Measurements from ENCODE around the gene BOK. TPM values are rescaled to one million over a fixed set of nuclear protein-coding genes. Genes with fewer than 3 reads are reported as not detected.

BOK gene
- total and polyA plus RNA-seq, 4 donors, result 11.3 to 82.1 (median 44.0) TPM

DNA sequence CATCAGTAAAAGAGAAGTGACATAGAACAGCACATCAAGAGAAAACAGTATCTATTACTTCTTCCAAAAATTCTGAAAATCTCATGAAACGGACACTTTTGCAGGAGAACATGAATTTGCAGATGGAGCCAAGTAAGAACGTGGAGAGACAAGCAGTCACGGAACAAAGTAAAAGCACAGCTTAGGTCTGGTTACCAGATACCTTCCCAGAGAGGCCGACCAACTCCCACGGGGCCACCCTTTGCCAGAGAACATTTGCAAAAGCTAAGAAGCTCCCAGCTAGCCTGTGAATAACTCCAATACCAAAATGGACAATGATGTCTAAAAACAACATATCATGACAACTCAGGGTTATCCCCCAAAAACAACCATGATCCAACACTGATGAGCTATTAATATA is 39.5 kb downstream of the BOK start:
- H3K9me3 ChIP-seq (ENCODE audit: control insufficient read depth in 4 of 4, low read length in 3 of 4), result no peaks in the 10 kb centered on the region
- peaks cover 4 to 38% (median 24%) of the 10 kb centered on the region in 4 donors for H3K36me3 ChIP-seq (ENCODE audit: control insufficient read depth in 4 of 4, insufficient read depth in 3 of 4, low read depth in 1 of 4, low read length in 3 of 4)
- no peak for DNase-seq (ENCODE audit: low spot score)
- H3K27me3 ChIP-seq (ENCODE audit: control insufficient read depth in 4 of 4, insufficient read depth in 4 of 4, low read length in 3 of 4), result no peaks in the 10 kb centered on the region
- H3K4me1 ChIP-seq (ENCODE audit: control insufficient read depth in 4 of 4, insufficient read depth in 4 of 4, low read length in 3 of 4), result no peaks in the 10 kb centered on the region
- H3K27ac ChIP-seq (ENCODE audit: low read depth in 1 of 2, low read length in 2 of 2), result no peak overlapping the region
- WGBS, result 94% methylated on average over 5 of the region's 5 CpGs
- no peak overlapping the region for H3K9ac ChIP-seq (ENCODE audit: low read depth in 1 of 2, low read length in 2 of 2)
- TF ChIP-seq NR2F2 (IDR thresholded peaks at IDR 0.05) (no peak), YY1 (IDR thresholded peaks at IDR 0.05) (no peak), RXRA (IDR thresholded peaks at IDR 0.05) (no peak), HNF4A (conservative IDR thresholded peaks at IDR 0.05) (no peak), EGR1 (IDR thresholded peaks at IDR 0.05; ENCODE audit: low read depth in 2 of 2) (no peak), FOXA1 (IDR thresholded peaks at IDR 0.05) (no peak), GABPA (IDR thresholded peaks at IDR 0.05 in 1 of 2, conservative IDR thresholded peaks at IDR 0.05 in 1 of 2) (no peak), ATF3 (IDR thresholded peaks at IDR 0.05) (no peak), JUND (IDR thresholded peaks at IDR 0.05) (no peak), TAF1 (conservative IDR thresholded peaks at IDR 0.05) (no peak), HNF4G (IDR thresholded peaks at IDR 0.05) (no peak), SP1 (IDR thresholded peaks at IDR 0.05) (no peak)
- TF ChIP-seq, protein P1, sequence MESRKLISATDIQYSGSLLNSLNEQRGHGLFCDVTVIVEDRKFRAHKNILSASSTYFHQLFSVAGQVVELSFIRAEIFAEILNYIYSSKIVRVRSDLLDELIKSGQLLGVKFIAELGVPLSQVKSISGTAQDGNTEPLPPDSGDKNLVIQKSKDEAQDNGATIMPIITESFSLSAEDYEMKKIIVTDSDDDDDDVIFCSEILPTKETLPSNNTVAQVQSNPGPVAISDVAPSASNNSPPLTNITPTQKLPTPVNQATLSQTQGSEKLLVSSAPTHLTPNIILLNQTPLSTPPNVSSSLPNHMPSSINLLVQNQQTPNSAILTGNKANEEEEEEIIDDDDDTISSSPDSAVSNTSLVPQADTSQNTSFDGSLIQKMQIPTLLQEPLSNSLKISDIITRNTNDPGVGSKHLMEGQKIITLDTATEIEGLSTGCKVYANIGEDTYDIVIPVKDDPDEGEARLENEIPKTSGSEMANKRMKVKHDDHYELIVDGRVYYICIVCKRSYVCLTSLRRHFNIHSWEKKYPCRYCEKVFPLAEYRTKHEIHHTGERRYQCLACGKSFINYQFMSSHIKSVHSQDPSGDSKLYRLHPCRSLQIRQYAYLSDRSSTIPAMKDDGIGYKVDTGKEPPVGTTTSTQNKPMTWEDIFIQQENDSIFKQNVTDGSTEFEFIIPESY (IDR thresholded peaks at IDR 0.05), result no peak
- TF ChIP-seq, protein P2, sequence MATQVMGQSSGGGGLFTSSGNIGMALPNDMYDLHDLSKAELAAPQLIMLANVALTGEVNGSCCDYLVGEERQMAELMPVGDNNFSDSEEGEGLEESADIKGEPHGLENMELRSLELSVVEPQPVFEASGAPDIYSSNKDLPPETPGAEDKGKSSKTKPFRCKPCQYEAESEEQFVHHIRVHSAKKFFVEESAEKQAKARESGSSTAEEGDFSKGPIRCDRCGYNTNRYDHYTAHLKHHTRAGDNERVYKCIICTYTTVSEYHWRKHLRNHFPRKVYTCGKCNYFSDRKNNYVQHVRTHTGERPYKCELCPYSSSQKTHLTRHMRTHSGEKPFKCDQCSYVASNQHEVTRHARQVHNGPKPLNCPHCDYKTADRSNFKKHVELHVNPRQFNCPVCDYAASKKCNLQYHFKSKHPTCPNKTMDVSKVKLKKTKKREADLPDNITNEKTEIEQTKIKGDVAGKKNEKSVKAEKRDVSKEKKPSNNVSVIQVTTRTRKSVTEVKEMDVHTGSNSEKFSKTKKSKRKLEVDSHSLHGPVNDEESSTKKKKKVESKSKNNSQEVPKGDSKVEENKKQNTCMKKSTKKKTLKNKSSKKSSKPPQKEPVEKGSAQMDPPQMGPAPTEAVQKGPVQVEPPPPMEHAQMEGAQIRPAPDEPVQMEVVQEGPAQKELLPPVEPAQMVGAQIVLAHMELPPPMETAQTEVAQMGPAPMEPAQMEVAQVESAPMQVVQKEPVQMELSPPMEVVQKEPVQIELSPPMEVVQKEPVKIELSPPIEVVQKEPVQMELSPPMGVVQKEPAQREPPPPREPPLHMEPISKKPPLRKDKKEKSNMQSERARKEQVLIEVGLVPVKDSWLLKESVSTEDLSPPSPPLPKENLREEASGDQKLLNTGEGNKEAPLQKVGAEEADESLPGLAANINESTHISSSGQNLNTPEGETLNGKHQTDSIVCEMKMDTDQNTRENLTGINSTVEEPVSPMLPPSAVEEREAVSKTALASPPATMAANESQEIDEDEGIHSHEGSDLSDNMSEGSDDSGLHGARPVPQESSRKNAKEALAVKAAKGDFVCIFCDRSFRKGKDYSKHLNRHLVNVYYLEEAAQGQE (IDR thresholded peaks at IDR 0.05), result no peak
- TF ChIP-seq, protein P3, sequence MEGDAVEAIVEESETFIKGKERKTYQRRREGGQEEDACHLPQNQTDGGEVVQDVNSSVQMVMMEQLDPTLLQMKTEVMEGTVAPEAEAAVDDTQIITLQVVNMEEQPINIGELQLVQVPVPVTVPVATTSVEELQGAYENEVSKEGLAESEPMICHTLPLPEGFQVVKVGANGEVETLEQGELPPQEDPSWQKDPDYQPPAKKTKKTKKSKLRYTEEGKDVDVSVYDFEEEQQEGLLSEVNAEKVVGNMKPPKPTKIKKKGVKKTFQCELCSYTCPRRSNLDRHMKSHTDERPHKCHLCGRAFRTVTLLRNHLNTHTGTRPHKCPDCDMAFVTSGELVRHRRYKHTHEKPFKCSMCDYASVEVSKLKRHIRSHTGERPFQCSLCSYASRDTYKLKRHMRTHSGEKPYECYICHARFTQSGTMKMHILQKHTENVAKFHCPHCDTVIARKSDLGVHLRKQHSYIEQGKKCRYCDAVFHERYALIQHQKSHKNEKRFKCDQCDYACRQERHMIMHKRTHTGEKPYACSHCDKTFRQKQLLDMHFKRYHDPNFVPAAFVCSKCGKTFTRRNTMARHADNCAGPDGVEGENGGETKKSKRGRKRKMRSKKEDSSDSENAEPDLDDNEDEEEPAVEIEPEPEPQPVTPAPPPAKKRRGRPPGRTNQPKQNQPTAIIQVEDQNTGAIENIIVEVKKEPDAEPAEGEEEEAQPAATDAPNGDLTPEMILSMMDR (IDR thresholded peaks at IDR 0.05; ENCODE audit: low read depth, low read length, missing input control), result no peak
- TF ChIP-seq, protein P4, sequence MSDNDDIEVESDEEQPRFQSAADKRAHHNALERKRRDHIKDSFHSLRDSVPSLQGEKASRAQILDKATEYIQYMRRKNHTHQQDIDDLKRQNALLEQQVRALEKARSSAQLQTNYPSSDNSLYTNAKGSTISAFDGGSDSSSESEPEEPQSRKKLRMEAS (IDR thresholded peaks at IDR 0.05), result no peak
- no peak overlapping the region for H3K4me3 ChIP-seq (ENCODE audit: low read depth in 1 of 3, low read length in 3 of 3)

DNA sequence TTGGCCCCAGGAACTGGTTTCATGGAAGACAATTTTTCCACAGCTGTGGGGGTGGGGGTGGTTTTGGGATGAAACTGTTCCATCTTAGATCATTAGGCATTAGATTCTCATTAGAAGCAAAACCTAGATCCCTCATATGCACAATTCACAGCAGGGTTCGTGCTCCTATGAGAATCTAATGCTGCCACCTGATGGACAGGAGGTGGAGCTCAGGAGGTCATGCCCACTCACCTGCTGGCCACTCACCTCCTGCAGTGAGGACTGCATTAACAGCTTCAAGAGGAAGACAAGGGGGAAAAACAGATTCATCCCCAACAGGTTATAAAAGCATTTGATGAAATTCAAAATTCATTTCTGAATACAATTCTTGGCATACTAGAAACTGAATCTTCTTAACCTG is 39.9 kb downstream of the BOK start:
- H3K9me3 ChIP-seq (ENCODE audit: control insufficient read depth in 4 of 4, low read length in 3 of 4), result no peaks in the 10 kb centered on the region
- 42% methylated on average over 1 of the region's 1 CpG for WGBS
- no peaks in the 10 kb centered on the region for H3K27me3 ChIP-seq (ENCODE audit: control insufficient read depth in 4 of 4, insufficient read depth in 4 of 4, low read length in 3 of 4)
- no peak overlapping the region for H3K27ac ChIP-seq (ENCODE audit: low read depth in 1 of 2, low read length in 2 of 2)
- peaks cover 4 to 39% (median 24%) of the 10 kb centered on the region in 4 donors for H3K36me3 ChIP-seq (ENCODE audit: control insufficient read depth in 4 of 4, insufficient read depth in 3 of 4, low read depth in 1 of 4, low read length in 3 of 4)
- no peaks in the 10 kb centered on the region for H3K4me1 ChIP-seq (ENCODE audit: control insufficient read depth in 4 of 4, insufficient read depth in 4 of 4, low read length in 3 of 4)
- H3K4me3 ChIP-seq (ENCODE audit: low read depth in 1 of 3, low read length in 3 of 3), result no peak overlapping the region
- H3K9ac ChIP-seq (ENCODE audit: low read depth in 1 of 2, low read length in 2 of 2), result no peak overlapping the region
- TF ChIP-seq, protein P3 (IDR thresholded peaks at IDR 0.05; ENCODE audit: low read depth, low read length, missing input control), result peak; percentile 48
- TF ChIP-seq RXRA (IDR thresholded peaks at IDR 0.05) (peak; percentile 41 to 80), RAD21 (IDR thresholded peaks at IDR 0.05) (peak; percentile 68 to 77), NR2F2 (IDR thresholded peaks at IDR 0.05) (no peak), FOXA1 (IDR thresholded peaks at IDR 0.05) (no peak)
- DNase-seq (ENCODE audit: low spot score), result no peak

All from liver (tissue), 9 donors.